Measurements from ENCODE around the gene DPH5.
"Not testable (repeated sequence)": the region's sequence is repeated elsewhere in the genome, so short reads cannot be mapped to it uniquely, and the experiment has no call there.

DPH5 gene

DNA sequence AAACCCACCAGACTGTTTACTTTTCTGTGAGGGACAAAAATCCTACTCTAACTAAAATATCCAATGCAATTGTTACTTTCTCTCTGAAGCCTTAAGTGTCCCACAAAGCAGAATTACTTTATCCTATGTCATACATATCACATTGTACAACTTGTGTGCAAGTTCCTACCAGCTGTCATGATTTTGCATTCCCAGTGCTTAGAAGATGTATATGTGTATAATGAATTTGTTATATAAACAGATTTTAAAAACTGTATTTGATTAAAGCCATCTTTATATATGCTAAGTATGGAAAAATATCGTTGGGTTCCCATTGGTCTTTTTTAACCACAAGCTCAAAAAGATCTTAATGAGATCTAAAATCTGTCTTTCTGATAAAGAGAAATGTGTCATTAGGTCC is 57.0 kb downstream of the DPH5 start:
- Histone ChIP-seq H3K4me3 (replicated peaks; ENCODE audit: low read depth, low read length) (no peak overlapping the region), H3K27me3 (replicated peaks; ENCODE audit: control insufficient read depth, insufficient read depth, low read length) (no peaks in the 10 kb centered on the region), H3K36me3 (ENCODE audit: control insufficient read depth, insufficient read depth, low read length) (peaks cover 5% of the 10 kb centered on the region)
- TF ChIP-seq, protein P1, sequence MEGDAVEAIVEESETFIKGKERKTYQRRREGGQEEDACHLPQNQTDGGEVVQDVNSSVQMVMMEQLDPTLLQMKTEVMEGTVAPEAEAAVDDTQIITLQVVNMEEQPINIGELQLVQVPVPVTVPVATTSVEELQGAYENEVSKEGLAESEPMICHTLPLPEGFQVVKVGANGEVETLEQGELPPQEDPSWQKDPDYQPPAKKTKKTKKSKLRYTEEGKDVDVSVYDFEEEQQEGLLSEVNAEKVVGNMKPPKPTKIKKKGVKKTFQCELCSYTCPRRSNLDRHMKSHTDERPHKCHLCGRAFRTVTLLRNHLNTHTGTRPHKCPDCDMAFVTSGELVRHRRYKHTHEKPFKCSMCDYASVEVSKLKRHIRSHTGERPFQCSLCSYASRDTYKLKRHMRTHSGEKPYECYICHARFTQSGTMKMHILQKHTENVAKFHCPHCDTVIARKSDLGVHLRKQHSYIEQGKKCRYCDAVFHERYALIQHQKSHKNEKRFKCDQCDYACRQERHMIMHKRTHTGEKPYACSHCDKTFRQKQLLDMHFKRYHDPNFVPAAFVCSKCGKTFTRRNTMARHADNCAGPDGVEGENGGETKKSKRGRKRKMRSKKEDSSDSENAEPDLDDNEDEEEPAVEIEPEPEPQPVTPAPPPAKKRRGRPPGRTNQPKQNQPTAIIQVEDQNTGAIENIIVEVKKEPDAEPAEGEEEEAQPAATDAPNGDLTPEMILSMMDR (IDR thresholded peaks at IDR 0.05; ENCODE audit: insufficient read depth, low read length, poor library complexity, severe bottlenecking): no peak
- no peak for DNase-seq (ENCODE audit: extremely low read depth, insufficient read length)

DNA sequence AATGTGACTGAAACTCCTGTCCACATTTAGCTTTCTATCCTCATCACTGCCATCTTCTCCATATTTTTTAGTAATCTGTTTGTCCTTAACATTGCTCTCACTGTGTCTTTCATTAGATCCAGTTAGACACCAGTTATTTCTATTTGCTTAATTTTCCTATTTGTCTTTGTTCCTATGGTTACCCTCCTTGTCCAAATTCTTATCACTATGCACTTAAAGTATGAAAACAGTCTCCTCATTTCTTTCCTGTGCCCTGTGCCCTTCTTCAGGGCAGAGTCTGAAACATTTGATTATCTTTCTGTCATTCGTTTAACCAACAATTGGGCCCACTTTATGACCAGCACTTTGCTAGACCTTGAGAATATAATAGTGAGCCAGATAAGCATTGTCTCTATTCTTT is 65.5 kb downstream of the DPH5 start:
- Histone ChIP-seq H3K27me3 (replicated peaks; ENCODE audit: control insufficient read depth, insufficient read depth, low read length) (no peaks in the 10 kb centered on the region), H3K4me3 (replicated peaks; ENCODE audit: low read depth, low read length) (no peak overlapping the region), H3K36me3 (ENCODE audit: control insufficient read depth, insufficient read depth, low read length) (no peaks in the 10 kb centered on the region; the same call in none of the 2 replicates)
- DNase-seq (ENCODE audit: extremely low read depth, insufficient read length): no peak
- TF ChIP-seq, protein P1 (IDR thresholded peaks at IDR 0.05; ENCODE audit: insufficient read depth, low read length, poor library complexity, severe bottlenecking): no peak

DNA sequence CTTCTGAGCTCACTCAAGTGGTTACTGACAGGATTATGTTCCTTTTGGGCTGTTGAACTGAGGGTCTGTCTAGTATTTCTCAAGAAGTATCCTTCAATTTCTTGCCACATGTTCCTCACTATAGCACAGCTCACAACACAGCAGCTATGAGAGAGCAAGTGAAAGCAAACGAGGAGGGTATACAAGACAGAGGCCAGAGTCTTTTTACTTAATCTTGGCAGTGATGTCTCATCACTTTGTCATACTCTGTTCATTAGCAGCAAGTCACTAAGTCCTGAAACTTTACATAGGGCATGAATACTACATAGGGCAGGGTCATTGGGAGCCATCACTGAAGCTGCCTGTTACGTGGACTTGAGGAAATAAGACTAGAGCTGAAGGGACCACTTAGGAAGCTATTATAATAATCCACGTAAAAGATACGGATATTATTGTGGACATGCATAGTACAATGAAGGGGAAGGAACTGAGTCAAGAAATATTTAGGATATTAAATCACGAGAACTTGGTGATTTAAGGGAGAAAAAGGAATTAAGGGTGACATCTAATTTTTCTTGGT is 66.0 kb downstream of the DPH5 start:
- Histone ChIP-seq H3K4me3 (replicated peaks; ENCODE audit: low read depth, low read length) (no peak overlapping the region), H3K27me3 (replicated peaks; ENCODE audit: control insufficient read depth, insufficient read depth, low read length) (no peaks in the 10 kb centered on the region), H3K36me3 (ENCODE audit: control insufficient read depth, insufficient read depth, low read length) (no peaks in the 10 kb centered on the region; the same call in none of the 2 replicates)
- TF ChIP-seq, protein P1 (IDR thresholded peaks at IDR 0.05; ENCODE audit: insufficient read depth, low read length, poor library complexity, severe bottlenecking): no peak
- no peak for DNase-seq (ENCODE audit: extremely low read depth, insufficient read length)

DNA sequence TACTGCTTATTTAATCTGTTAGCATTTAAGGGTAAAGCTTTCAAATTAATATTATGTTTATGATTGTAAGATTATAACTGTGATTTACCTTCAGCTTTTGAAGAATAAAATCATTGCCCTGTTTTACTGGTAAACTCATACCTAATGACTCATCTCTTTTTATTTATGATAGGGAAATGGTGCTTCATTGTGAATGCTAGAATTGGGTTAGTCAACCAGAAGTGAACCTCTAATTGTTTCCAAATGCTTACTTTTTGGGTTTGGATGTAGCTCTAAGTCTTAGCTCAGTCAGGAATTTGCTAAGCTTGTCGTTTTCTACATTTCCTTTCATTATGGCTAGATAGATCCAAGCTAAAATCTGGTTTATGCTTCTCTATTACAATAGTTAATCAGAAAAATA is 70.3 kb downstream of the DPH5 start:
- H3K27me3 ChIP-seq (replicated peaks; ENCODE audit: control insufficient read depth, insufficient read depth, low read length): no peaks in the 10 kb centered on the region
- TF ChIP-seq, protein P1 (IDR thresholded peaks at IDR 0.05; ENCODE audit: insufficient read depth, low read length, poor library complexity, severe bottlenecking): no peak
- no peak for DNase-seq (ENCODE audit: extremely low read depth, insufficient read length)

DNA sequence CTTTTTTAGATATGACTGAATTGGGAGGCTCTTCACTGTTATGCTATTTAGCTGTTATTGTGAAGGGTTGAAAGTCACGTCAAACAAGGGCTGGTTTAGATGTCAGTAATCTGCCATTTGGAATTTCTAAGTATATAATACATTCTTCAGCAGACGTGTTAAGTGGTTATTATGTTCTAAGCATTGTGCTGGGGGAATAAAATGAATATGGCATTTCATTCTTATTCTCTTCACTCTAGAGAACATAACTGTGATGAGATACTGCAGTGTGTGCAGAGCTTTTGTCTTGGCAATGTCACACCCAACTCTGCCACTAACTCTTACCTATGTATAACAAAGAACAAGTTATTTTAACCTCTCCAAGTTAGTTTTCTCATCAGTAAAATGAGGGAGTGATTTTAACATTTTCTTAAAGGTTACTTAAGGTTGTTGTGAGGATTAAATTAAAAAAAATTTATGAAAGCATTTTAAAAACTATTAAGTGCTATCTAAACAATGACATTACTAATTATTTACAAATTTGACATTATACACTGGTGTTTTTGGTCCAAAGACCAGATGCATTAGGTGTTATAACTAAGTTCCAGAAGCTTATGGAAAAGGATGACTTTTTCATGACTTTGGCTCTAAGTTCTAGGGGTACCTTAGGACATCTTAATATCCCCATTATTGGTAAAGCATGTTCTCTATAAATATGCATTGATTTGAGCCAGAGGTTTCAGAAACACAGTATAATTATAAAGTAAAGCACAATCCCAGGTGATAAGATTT is 71.4 kb downstream of the DPH5 start:
- Histone ChIP-seq H3K27me3 (replicated peaks; ENCODE audit: control insufficient read depth, insufficient read depth, low read length) (no peaks in the 10 kb centered on the region), H3K36me3 (ENCODE audit: control insufficient read depth, insufficient read depth, low read length) (peaks cover 7% of the 10 kb centered on the region), H3K4me3 (replicated peaks; ENCODE audit: low read depth, low read length) (no peak overlapping the region)
- TF ChIP-seq, protein P1 (IDR thresholded peaks at IDR 0.05; ENCODE audit: insufficient read depth, low read length, poor library complexity, severe bottlenecking): no peak
- no peak for DNase-seq (ENCODE audit: extremely low read depth, insufficient read length)

More for the DNA sequence above, 70.3 kb downstream of the DPH5 start:
- Histone ChIP-seq H3K4me3 (replicated peaks; ENCODE audit: low read depth, low read length) (no peak overlapping the region), H3K36me3 (ENCODE audit: control insufficient read depth, insufficient read depth, low read length) (peaks cover 7% of the 10 kb centered on the region)

DNA sequence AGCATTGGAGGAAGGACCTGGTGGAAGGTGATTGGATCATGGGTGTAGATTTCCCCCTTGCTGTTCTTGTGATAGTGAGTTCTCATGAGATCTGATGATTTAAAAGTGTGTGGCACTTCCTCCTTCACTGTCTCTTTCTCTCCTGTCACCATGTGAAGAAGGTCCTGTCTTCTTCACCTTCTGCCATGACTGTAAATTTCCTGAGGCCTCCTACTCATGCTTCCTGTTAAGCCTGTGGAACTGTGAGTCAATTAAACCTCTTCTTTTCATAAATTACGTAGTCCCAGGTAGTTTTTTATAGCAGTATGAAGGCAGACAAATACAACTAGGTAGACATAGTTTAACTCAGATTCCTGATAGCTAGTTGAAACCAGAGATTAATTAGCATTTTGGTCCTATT is 72.6 kb downstream of the DPH5 start:
- not testable (repeated sequence) for H3K36me3 ChIP-seq (ENCODE audit: control insufficient read depth, insufficient read depth, low read length); H3K27me3 ChIP-seq (replicated peaks; ENCODE audit: control insufficient read depth, insufficient read depth, low read length); DNase-seq (ENCODE audit: extremely low read depth, insufficient read length); H3K4me3 ChIP-seq (replicated peaks; ENCODE audit: low read depth, low read length)

Measured in GM06990 (cell line).